GM12878 (cell line): ENCODE results near the gene CAMTA1. TPM values are rescaled to one million over a fixed set of nuclear protein-coding genes. Genes with fewer than 3 reads are reported as not detected.
A peak's percentile ranks its signal among the peaks of the same experiment; 100 is the strongest.

ENCODE experiments used
- BHLHE40 ChIP-seq, 2 experiments: fragments of 450-650 bp in 1 of 2; IDR thresholded peaks; 2 replicates each; pipeline ENCODE4 v1.6.1; 2011 to 2017; ENCODE audit warnings: low read depth in 2 of 2, borderline replicate concordance in 1 of 2, improper control_type of control experiment in 1 of 2, low read length in 1 of 2, mild to moderate bottlenecking in 1 of 2
- CHD4 ChIP-seq: fragments of 200-600 bp; sonication (generic); IDR thresholded peaks from 2 replicates; pipeline ENCODE4 v1.6.1; 2016; ENCODE audit warnings: mild to moderate bottlenecking
- EED ChIP-seq: sonication (generic); IDR thresholded peaks from 2 replicates; pipeline ENCODE4 v1.6.1; 2016; ENCODE audit warnings: antibody characterized with exemption, low read depth
- GATAD2B ChIP-seq: fragments of 450-650 bp; conservative IDR thresholded peaks from 2 replicates; pipeline ENCODE4 v1.6.1; 2017; ENCODE audit warnings: low read depth, mild to moderate bottlenecking, moderate library complexity
- MEF2B ChIP-seq: fragments of 450-650 bp; IDR thresholded peaks from 2 replicates; pipeline ENCODE4 v1.6.1; 2018; ENCODE audit warnings: mild to moderate bottlenecking, moderate library complexity; ENCODE audit not compliant: partially characterized antibody, poor library complexity, severe bottlenecking
- RELB ChIP-seq: fragments of 450-650 bp; IDR thresholded peaks from 2 replicates; pipeline ENCODE4 v1.6.1; 2017; ENCODE audit warnings: low read depth, mild to moderate bottlenecking, moderate library complexity
- TAF1 ChIP-seq: IDR thresholded peaks from 2 replicates; pipeline ENCODE4 v1.6.1; 2011; ENCODE audit warnings: mild to moderate bottlenecking, low read depth, low read length, borderline replicate concordance
- TCF7 ChIP-seq: IDR thresholded peaks from 2 replicates; pipeline ENCODE4 v1.6.1; 2014; ENCODE audit warnings: antibody characterized with exemption, borderline replicate concordance
- USF2 ChIP-seq: IDR thresholded peaks from 2 replicates; pipeline ENCODE4 v1.6.1; 2011; ENCODE audit warnings: low read depth, low read length, improper control_type of control experiment, borderline replicate concordance
- ZBTB33 ChIP-seq: fragments of 450-650 bp; IDR thresholded peaks from 2 replicates; pipeline ENCODE4 v1.6.1; 2017; ENCODE audit warnings: mild to moderate bottlenecking
- ZBTB4 ChIP-seq: fragments of 450-650 bp; formaldehyde crosslinking; IDR thresholded peaks from 2 replicates; pipeline ENCODE4 v1.4.0; 2022; ENCODE audit warnings: mild to moderate bottlenecking, moderate library complexity
- ZNF384 ChIP-seq: IDR thresholded peaks from 2 replicates; pipeline ENCODE4 v1.6.1; 2012; ENCODE audit warnings: low read depth, mild to moderate bottlenecking, low read length, improper control_type of control experiment, borderline replicate concordance
- ZNF687 ChIP-seq: fragments of 450-650 bp; IDR thresholded peaks from 2 replicates; pipeline ENCODE4 v1.6.1; 2017; ENCODE audit warnings: mild to moderate bottlenecking, moderate library complexity
- polyA plus RNA-seq, 11 experiments: library from polyadenylated mRNA; depleted of rRNA in 4 of 11; unstranded in 6 of 11; stranded (reverse) in 5 of 11; fragments of >200 nt; fragmentation: Nextera tagmentation in 4 of 11; fragmentation: Illumina TruSeq in 1 of 11; extraction: Ambion mirVana in 4 of 11; extraction: Trizol in 1 of 11; gene quantifications; 1 replicate in 1 of 11; 2 replicates in 10 of 11; pipeline versions ENCODE4 v1.2.1 to v1.2.3, GENCODE V29; 2011 to 2016; ENCODE audit warnings: inconsistent platforms in 2 of 11, missing spikeins in 2 of 11, low read depth in 1 of 11
- total RNA-seq, 4 experiments: library from RNA; depleted of rRNA in 3 of 4; stranded (reverse); fragments of >200 nt in 3 of 4; fragmentation: Illumina TruSeq in 1 of 4; extraction: Trizol in 1 of 4; gene quantifications; 2 replicates each; pipeline versions ENCODE4 v1.2.1 to v1.2.3, GENCODE V29; 2013 to 2021
- TF ChIP-seq, protein P1 (sequence below): IDR thresholded peaks from 2 replicates; pipeline ENCODE4 v1.6.1; 2012; ENCODE audit warnings: low read depth, low read length, improper control_type of control experiment
- TF ChIP-seq, protein P2 (sequence below): fragments of 450-650 bp; IDR thresholded peaks from 2 replicates; pipeline ENCODE4 v1.6.1; 2017; ENCODE audit warnings: borderline replicate concordance

CAMTA1 gene
- total and polyA plus RNA-seq, 10 of the 15 experiments (the other 5 are each of a cell fraction or from before 2014, with no cell fraction given) = 37.7 to 148 (median 76.4) TPM

GRCh38 chr1:6820899-6821298 lies 35.6 kb downstream of the CAMTA1 start (continued):
- TF ChIP-seq ZBTB4 (CRISPR knock-in tag) (no peak), GATAD2B (no peak), CHD4 (no peak), USF2 (no peak), MEF2B (peak; percentile 78), RELB (peak; percentile 18; the same call in 1 of the 2 replicates), TCF7 (no peak), BHLHE40 (IDR thresholded peaks at IDR 0.05; ENCODE audit: borderline replicate concordance in 1 of 2, low read depth in 2 of 2, low read length in 1 of 2) (no peak), EED (no peak), ZNF687 (no peak), TAF1 (no peak), ZNF384 (no peak), ZBTB33 (no peak)
- TF ChIP-seq, protein P1, sequence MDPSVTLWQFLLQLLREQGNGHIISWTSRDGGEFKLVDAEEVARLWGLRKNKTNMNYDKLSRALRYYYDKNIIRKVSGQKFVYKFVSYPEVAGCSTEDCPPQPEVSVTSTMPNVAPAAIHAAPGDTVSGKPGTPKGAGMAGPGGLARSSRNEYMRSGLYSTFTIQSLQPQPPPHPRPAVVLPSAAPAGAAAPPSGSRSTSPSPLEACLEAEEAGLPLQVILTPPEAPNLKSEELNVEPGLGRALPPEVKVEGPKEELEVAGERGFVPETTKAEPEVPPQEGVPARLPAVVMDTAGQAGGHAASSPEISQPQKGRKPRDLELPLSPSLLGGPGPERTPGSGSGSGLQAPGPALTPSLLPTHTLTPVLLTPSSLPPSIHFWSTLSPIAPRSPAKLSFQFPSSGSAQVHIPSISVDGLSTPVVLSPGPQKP = no peak
- TF ChIP-seq, protein P2, sequence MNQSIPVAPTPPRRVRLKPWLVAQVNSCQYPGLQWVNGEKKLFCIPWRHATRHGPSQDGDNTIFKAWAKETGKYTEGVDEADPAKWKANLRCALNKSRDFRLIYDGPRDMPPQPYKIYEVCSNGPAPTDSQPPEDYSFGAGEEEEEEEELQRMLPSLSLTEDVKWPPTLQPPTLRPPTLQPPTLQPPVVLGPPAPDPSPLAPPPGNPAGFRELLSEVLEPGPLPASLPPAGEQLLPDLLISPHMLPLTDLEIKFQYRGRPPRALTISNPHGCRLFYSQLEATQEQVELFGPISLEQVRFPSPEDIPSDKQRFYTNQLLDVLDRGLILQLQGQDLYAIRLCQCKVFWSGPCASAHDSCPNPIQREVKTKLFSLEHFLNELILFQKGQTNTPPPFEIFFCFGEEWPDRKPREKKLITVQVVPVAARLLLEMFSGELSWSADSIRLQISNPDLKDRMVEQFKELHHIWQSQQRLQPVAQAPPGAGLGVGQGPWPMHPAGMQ = no peak
